GM12878 (cell line): ENCODE data around the gene SHMT2. TPM values are rescaled to one million over a fixed set of nuclear protein-coding genes. Genes with fewer than 3 reads are reported as not detected.
A peak's percentile ranks its signal among the peaks of the same experiment; 100 is the strongest.

Experiments used
- ATAC-seq: fragments of 200-7000 bp; cut with Tn5 transposase; 3 replicates; pipeline ENCODE4 v1.9.1; 2020; ENCODE audit warnings: mild to moderate bottlenecking, moderate library complexity
- BruUV-seq: library from RNA; stranded (reverse); fragments of 400-500 nt; replicated peaks from 2 replicates; lab custom pipeline; 2021; lab: Mats Ljungman, UMichigan
- CTCF ChIA-PET: fragments of 300-600 bp; sonication (Branson Sonifier 250); formaldehyde crosslinking; extraction: SDS; loops from one replicate; lab custom pipeline; 2021; ENCODE audit warnings: inconsistent platforms; lab: Yijun Ruan, JAX
- POLR2A ChIA-PET: fragments of 350-600 bp; formaldehyde crosslinking; extraction: SDS; loops from one replicate; lab custom pipeline; 2021; ENCODE audit warnings: inconsistent platforms; lab: Charles Lee
- RAD21 ChIA-PET: fragments of 300-600 bp; sonication (Branson Sonifier 250); formaldehyde crosslinking; loops from one replicate; lab custom pipeline; 2023; ENCODE audit warnings: antibody characterized with exemption; ENCODE audit not compliant: unreplicated experiment; lab: Charles Lee
- SMC1A ChIA-PET: fragments of 300-600 bp; sonication (Branson Sonifier 250); formaldehyde crosslinking; loops from one replicate; lab custom pipeline; 2023; ENCODE audit not compliant: unreplicated experiment, uncharacterized antibody; lab: Charles Lee
- DNase-seq: peaks from one replicate; pipeline ENCODE4 v3.0.0-alpha.2; 2011; ENCODE audit warnings: low read depth, low spot score
- FAIRE-seq: peaks from 3 replicates; lab custom pipeline; 2011; peaks lifted over from hg19 to GRCh38; lab: Jason Lieb, UNC
- H2AFZ ChIP-seq: 2 replicates; pipeline ENCODE4 v1.6.0; 2011; ENCODE audit warnings: low read depth, low read length, control low read depth; ENCODE audit not compliant: control insufficient read depth
- H3K27ac ChIP-seq: 2 replicates; pipeline ENCODE4 v1.5.1; 2011; ENCODE audit warnings: control low read depth; ENCODE audit not compliant: control insufficient read depth, insufficient read depth
- H3K27me3 ChIP-seq, 2 experiments: replicated peaks in 1 of 2; 2 replicates each; pipeline versions ENCODE4 v1.6.0 to v1.6.1; 2011; ENCODE audit warnings: low read length in 1 of 2; ENCODE audit not compliant: control insufficient read depth in 2 of 2, insufficient read depth in 2 of 2
- H3K36me3 ChIP-seq, 2 experiments: 2 replicates each; pipeline ENCODE4 v1.5.1; 2011; ENCODE audit warnings: low read length in 1 of 2; ENCODE audit not compliant: control insufficient read depth in 2 of 2, insufficient read depth in 2 of 2
- H3K4me1 ChIP-seq: 2 replicates; pipeline ENCODE4 v1.6.1; 2011; ENCODE audit warnings: mild to moderate bottlenecking, low read length, moderate library complexity, mixed read lengths; ENCODE audit not compliant: control insufficient read depth, insufficient read depth
- H3K4me2 ChIP-seq: 2 replicates; pipeline ENCODE4 v1.6.0; 2011; ENCODE audit warnings: control low read depth; ENCODE audit not compliant: control insufficient read depth, insufficient read depth
- H3K4me3 ChIP-seq: fragments of 200-600 bp; sonication (generic); 2 replicates; pipeline ENCODE4 v1.5.1; 2016
- H3K79me2 ChIP-seq: 2 replicates; pipeline ENCODE4 v1.6.0; 2011; ENCODE audit warnings: low read length; ENCODE audit not compliant: control insufficient read depth, insufficient read depth
- H3K9ac ChIP-seq: 2 replicates; pipeline ENCODE4 v1.8.0; 2011; ENCODE audit warnings: low read length, control low read depth, mixed read lengths; ENCODE audit not compliant: control insufficient read depth, insufficient read depth
- H3K9me3 ChIP-seq: replicated peaks from 3 replicates; pipeline ENCODE4 v1.5.1; 2011; ENCODE audit warnings: mild to moderate bottlenecking, low read length; ENCODE audit not compliant: control insufficient read depth, insufficient read depth
- H4K20me1 ChIP-seq: 2 replicates; pipeline ENCODE4 v1.6.0; 2011; ENCODE audit not compliant: control insufficient read depth, insufficient read depth
- HDGF ChIP-seq: fragments of 450-650 bp; IDR thresholded peaks from 2 replicates; pipeline ENCODE4 v1.6.1; 2016; ENCODE audit warnings: antibody characterized with exemption
- WGBS: methylation state at CpG from one replicate; pipeline ENCODE4 v1.1.6; 2016; ENCODE audit warnings: low lambda C conversion rate; ENCODE audit not compliant: insufficient replicate concordance, insufficient coverage; ENCODE audit errors: missing lambda C conversion rate; 5-methylcytosine and 5-hydroxymethylcytosine counted together
- in situ Hi-C: fragments of 300-500 bp; cut with MboI; formaldehyde crosslinking; loops from 9 replicates; pipeline ENCODE4 v1.14.3; 2018; ENCODE audit warnings: mixed read lengths
- intact Hi-C: fragments of 100-400 bp; cut with micrococcal nuclease; formaldehyde crosslinking; loops from one replicate; pipeline ENCODE4 v1.14.2; 2022; ENCODE audit not compliant: unreplicated experiment
- polyA plus RNA-seq, 11 experiments: library from polyadenylated mRNA; depleted of rRNA in 4 of 11; unstranded in 6 of 11; stranded (reverse) in 5 of 11; fragments of >200 nt; fragmentation: Nextera tagmentation in 4 of 11; fragmentation: Illumina TruSeq in 1 of 11; extraction: Ambion mirVana in 4 of 11; extraction: Trizol in 1 of 11; gene quantifications; 1 replicate in 1 of 11; 2 replicates in 10 of 11; pipeline versions ENCODE4 v1.2.1 to v1.2.3, GENCODE V29; 2011 to 2016; ENCODE audit warnings: inconsistent platforms in 2 of 11, missing spikeins in 2 of 11, low read depth in 1 of 11
- total RNA-seq, 4 experiments: library from RNA; depleted of rRNA in 3 of 4; stranded (reverse); fragments of >200 nt in 3 of 4; fragmentation: Illumina TruSeq in 1 of 4; extraction: Trizol in 1 of 4; gene quantifications; 2 replicates each; pipeline versions ENCODE4 v1.2.1 to v1.2.3, GENCODE V29; 2013 to 2021
- TF ChIP-seq, protein P1 (sequence below): IDR thresholded peaks from 2 replicates; pipeline ENCODE4 v1.6.1; 2012; ENCODE audit warnings: low read length, inconsistent platforms

SHMT2 gene
- total and polyA plus RNA-seq, 10 of the 15 experiments (the other 5 are each of a cell fraction or from before 2014, with no cell fraction given) = 57.0 to 292 (median 186) TPM

DNA sequence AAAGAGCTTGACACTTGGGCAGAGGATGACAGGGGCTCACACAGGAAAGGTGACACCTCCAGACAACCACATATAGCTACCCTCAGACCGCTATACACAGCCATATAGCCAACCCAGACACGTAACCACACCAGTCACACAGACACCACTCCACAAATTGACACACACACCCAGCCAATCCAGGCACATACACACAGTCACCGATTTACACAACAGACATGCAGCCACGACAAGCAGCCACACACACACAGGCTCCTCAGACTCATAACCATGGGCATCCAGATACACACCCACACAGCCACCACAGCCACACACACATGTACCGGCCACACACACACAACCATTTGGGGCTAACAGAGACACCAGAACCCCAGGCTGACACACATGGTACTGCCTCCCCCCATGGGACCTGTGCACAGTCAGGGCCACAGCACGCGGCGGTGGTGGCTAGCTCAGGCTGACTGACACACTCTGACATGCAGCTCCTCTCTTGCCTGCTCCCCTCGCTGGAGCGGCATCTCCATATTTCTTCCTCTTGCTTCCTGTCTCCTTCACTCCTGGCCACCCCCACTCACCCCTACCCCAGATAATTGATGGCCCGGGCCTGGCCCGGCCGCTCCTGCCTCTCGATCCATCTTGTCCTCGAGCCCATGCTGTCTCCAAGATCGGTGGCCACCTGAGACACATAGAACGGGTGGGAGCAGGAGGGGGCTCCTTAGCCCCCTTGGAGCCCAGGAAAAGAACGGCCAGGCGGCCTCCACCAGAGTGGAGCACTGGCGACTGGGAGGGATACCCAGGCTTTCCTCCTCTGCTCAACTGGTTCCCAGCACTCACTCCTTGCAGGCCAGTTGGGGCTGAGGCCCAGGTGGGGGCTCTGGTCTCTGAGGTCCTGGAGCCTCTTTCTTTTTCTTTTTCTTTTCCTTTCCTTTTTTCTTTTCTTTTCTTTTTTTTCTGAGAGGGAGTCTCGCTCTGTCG is 6.0 kb upstream of the SHMT2 start:
- no peak for FAIRE-seq

More for the DNA sequence above, 6.0 kb upstream of the SHMT2 start:
- Histone ChIP-seq H3K79me2 (no peaks in the 10 kb centered on the region), H2AFZ (no peak overlapping the region), H3K4me1 (peaks cover 13% of the 10 kb centered on the region), H4K20me1 (no peaks in the 10 kb centered on the region), H3K36me3 (no peaks in the 10 kb centered on the region), H3K4me3 (no peak overlapping the region), H3K27me3 (peaks cover 17 to 29% of the 10 kb centered on the region in 2 experiments; a peak in 3 of 4 replicates), H3K4me2 (no peak overlapping the region), H3K27ac (no peak overlapping the region), H3K9ac (no peak overlapping the region), H3K9me3 (no peaks in the 10 kb centered on the region)
- 44% methylated on average over 22 of the region's 22 CpGs for whole genome bisulfite sequencing
- DNase-seq (no peak), ATAC-seq (peak; percentile 23)
- peak; percentile 85; the same call in 1 of the 2 replicates for TF ChIP-seq HDGF
- TF ChIP-seq, protein P1, sequence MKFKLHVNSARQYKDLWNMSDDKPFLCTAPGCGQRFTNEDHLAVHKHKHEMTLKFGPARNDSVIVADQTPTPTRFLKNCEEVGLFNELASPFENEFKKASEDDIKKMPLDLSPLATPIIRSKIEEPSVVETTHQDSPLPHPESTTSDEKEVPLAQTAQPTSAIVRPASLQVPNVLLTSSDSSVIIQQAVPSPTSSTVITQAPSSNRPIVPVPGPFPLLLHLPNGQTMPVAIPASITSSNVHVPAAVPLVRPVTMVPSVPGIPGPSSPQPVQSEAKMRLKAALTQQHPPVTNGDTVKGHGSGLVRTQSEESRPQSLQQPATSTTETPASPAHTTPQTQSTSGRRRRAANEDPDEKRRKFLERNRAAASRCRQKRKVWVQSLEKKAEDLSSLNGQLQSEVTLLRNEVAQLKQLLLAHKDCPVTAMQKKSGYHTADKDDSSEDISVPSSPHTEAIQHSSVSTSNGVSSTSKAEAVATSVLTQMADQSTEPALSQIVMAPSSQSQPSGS = no peak
- no TSS peak for BruUV-seq
- ChIA-PET SMC1A (interaction anchor here (1.1 kb wide), 1 partner anchor 10 kb away, joined by 9 read pairs; no protein-coding TSS in a partner anchor), CTCF (interaction anchor here (1.0 to 7.8 kb wide), 7 partner anchors 9 to 231 kb away, joined by 3 to 202 read pairs (median 9); partner anchors contain the start of gene STAC3), RAD21 (interaction anchor here (0.9 to 2.0 kb wide), 2 partner anchors 10 to 19 kb away, joined by 4 to 5 read pairs; no protein-coding TSS in a partner anchor), POLR2A (interaction anchor here (1.6 kb wide), 1 partner anchor 10 kb away, joined by 3 read pairs; no protein-coding TSS in a partner anchor)
- intact Hi-C loops = no loop called here
- in situ Hi-C loops = no loop called here
